WTC11 (cell line): ENCODE data around the gene VAV2. TPM values are rescaled to one million over a fixed set of nuclear protein-coding genes. Genes with fewer than 3 reads are reported as not detected.

ENCODE experiments used
- ATAC-seq: fragments of 200-7000 bp; cut with Tn5 transposase; 2 replicates; pipeline ENCODE4 v1.10.0; 2021; ENCODE audit warnings: mild to moderate bottlenecking, moderate library complexity
- CTCF ChIA-PET: fragments of 300-600 bp; sonication (Branson Sonifier 250); formaldehyde crosslinking; loops from one replicate; lab custom pipeline; 2021; ENCODE audit warnings: antibody characterized with exemption; lab: Charles Lee
- POLR2A ChIA-PET: fragments of 350-600 bp; sonication (Branson Sonifier 250); formaldehyde crosslinking; loops from one replicate; lab custom pipeline; 2021; ENCODE audit warnings: antibody characterized with exemption; lab: Charles Lee
- DNase-seq: peaks from one replicate; pipeline ENCODE4 v3.0.0; 2021; ENCODE audit warnings: low spot score
- H3K27ac Mint-ChIP-seq: 2 replicates; pipeline ENCODE4 v1.8.0; 2021; ENCODE audit warnings: mixed read lengths
- H3K27me3 Mint-ChIP-seq: 2 replicates; pipeline ENCODE4 v1.8.0; 2021; ENCODE audit warnings: low read depth, mild to moderate bottlenecking, moderate library complexity, mixed read lengths
- H3K36me3 Mint-ChIP-seq: 2 replicates; pipeline ENCODE4 v1.8.0; 2021; ENCODE audit warnings: mixed read lengths
- H3K4me1 Mint-ChIP-seq: 2 replicates; pipeline ENCODE4 v1.8.0; 2022; ENCODE audit warnings: mixed read lengths
- H3K4me3 Mint-ChIP-seq: 2 replicates; pipeline ENCODE4 v1.8.0; 2021; ENCODE audit warnings: mild to moderate bottlenecking, moderate library complexity, mixed read lengths
- H3K9me3 Mint-ChIP-seq: 2 replicates; pipeline ENCODE4 v1.8.0; 2021; ENCODE audit warnings: mixed read lengths
- ATF1 ChIP-seq: sonication (generic); formaldehyde crosslinking; IDR thresholded peaks from 2 replicates; pipeline ENCODE4 v1.8.1; 2023; ENCODE audit warnings: mild to moderate bottlenecking, moderate library complexity, missing genetic modification reagents
- ATF6 ChIP-seq: sonication (generic); formaldehyde crosslinking; IDR thresholded peaks from 2 replicates; pipeline ENCODE4 v1.8.1; 2023; ENCODE audit warnings: mild to moderate bottlenecking, missing genetic modification reagents
- CBFB ChIP-seq: sonication (generic); formaldehyde crosslinking; IDR thresholded peaks from 2 replicates; pipeline ENCODE4 v1.8.1; 2022; ENCODE audit warnings: mild to moderate bottlenecking, low read depth, missing genetic modification reagents
- ETV6 ChIP-seq: sonication (generic); formaldehyde crosslinking; IDR thresholded peaks from 2 replicates; pipeline ENCODE4 v1.8.1; 2022; ENCODE audit warnings: mild to moderate bottlenecking, missing genetic modification reagents
- FOXP1 ChIP-seq: sonication (generic); formaldehyde crosslinking; IDR thresholded peaks from 2 replicates; pipeline ENCODE4 v1.8.0; 2022; ENCODE audit warnings: missing genetic modification reagents, mild to moderate bottlenecking, moderate library complexity, borderline replicate concordance
- GABPB1 ChIP-seq: sonication (generic); formaldehyde crosslinking; IDR thresholded peaks from 2 replicates; pipeline ENCODE4 v1.8.1; 2023; ENCODE audit warnings: mild to moderate bottlenecking, missing genetic modification reagents
- KAT7 ChIP-seq: sonication (generic); formaldehyde crosslinking; IDR thresholded peaks from 2 replicates; pipeline ENCODE4 v1.8.1; 2023; ENCODE audit warnings: missing genetic modification reagents, mild to moderate bottlenecking, borderline replicate concordance
- MXD4 ChIP-seq: fragments of 250-450 bp; sonication (Bioruptor Pico); IDR thresholded peaks from 2 replicates; pipeline ENCODE4 v1.8.0; 2021; ENCODE audit warnings: mild to moderate bottlenecking, moderate library complexity, borderline replicate concordance
- NFYB ChIP-seq: sonication (generic); formaldehyde crosslinking; conservative IDR thresholded peaks from 2 replicates; pipeline ENCODE4 v1.8.0; 2022; ENCODE audit warnings: low read depth, missing genetic modification reagents
- NR3C1 ChIP-seq: sonication (generic); formaldehyde crosslinking; conservative IDR thresholded peaks from 2 replicates; pipeline ENCODE4 v1.8.1; 2023; ENCODE audit warnings: low read depth, mild to moderate bottlenecking, missing genetic modification reagents
- OVOL2 ChIP-seq: fragments of 250-450 bp; sonication (Bioruptor Pico); IDR thresholded peaks from 2 replicates; pipeline ENCODE4 v1.9.0; 2021; ENCODE audit warnings: mild to moderate bottlenecking, borderline replicate concordance
- SMAD4 ChIP-seq: sonication (generic); formaldehyde crosslinking; IDR thresholded peaks from 2 replicates; pipeline ENCODE4 v1.8.0; 2022; ENCODE audit warnings: mild to moderate bottlenecking, missing genetic modification reagents
- SOX15 ChIP-seq: fragments of 250-450 bp; sonication (Bioruptor Pico); IDR thresholded peaks from 2 replicates; pipeline ENCODE4 v1.9.0; 2021; ENCODE audit warnings: mild to moderate bottlenecking
- ZNF416 ChIP-seq: fragments of 250-450 bp; sonication (Bioruptor Pico); IDR thresholded peaks from 2 replicates; pipeline ENCODE4 v1.9.0; 2021; ENCODE audit warnings: mild to moderate bottlenecking, inconsistent platforms
- total RNA-seq: library from RNA; stranded (reverse); gene quantifications from 3 replicates; pipeline ENCODE4 v1.2.3, GENCODE V29; 2021
- TF ChIP-seq, protein P1 (sequence below): sonication (generic); formaldehyde crosslinking; conservative IDR thresholded peaks from 2 replicates; pipeline ENCODE4 v1.8.1; 2022; ENCODE audit warnings: mild to moderate bottlenecking, missing genetic modification reagents
- TF ChIP-seq, protein P2 (sequence below): sonication (generic); formaldehyde crosslinking; IDR thresholded peaks from 2 replicates; pipeline ENCODE4 v1.8.1; 2022; ENCODE audit warnings: low read depth, missing genetic modification reagents, borderline replicate concordance
- TF ChIP-seq, protein P3 (sequence below): fragments of 250-450 bp; sonication (Bioruptor Pico); IDR thresholded peaks from 2 replicates; pipeline ENCODE4 v1.9.0; 2021; ENCODE audit warnings: mild to moderate bottlenecking, borderline replicate concordance
- TF ChIP-seq, protein P4 (sequence below): sonication (generic); formaldehyde crosslinking; IDR thresholded peaks from 2 replicates; pipeline ENCODE4 v1.8.0; 2023; ENCODE audit warnings: missing genetic modification reagents

VAV2 gene
- total RNA-seq, 1 experiment from 2014 or later = 39.7 TPM

DNA sequence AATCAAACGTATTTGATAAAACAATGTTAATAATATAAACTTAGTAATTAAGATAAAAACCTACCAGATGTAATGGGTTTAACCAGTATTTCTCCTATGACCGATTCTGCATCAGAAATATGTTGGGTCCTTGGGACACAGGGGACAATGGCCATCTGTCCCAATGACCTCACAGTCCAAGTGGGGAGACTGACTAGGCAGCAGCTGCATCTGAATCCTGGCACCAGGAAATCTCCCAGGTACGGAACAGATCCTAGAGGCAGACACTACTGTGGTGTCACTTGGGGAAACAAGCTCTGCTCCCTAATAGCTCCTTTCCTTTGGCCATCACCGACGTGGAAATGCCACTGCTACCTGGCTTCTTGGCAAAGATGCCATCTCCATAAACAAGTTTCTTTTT lies 172.2 kb downstream of the VAV2 start:
- no peak overlapping the region; the same call in 1 of the 2 replicates for H3K27ac Mint-ChIP-seq
- TF ChIP-seq, protein P1, sequence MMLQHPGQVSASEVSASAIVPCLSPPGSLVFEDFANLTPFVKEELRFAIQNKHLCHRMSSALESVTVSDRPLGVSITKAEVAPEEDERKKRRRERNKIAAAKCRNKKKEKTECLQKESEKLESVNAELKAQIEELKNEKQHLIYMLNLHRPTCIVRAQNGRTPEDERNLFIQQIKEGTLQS (CRISPR knock-in tag) = no peak
- TF ChIP-seq SOX15 (CRISPR knock-in tag) (no peak), FOXP1 (CRISPR knock-in tag) (no peak), OVOL2 (CRISPR knock-in tag) (no peak), NFYB (CRISPR knock-in tag) (no peak), GABPB1 (CRISPR knock-in tag) (no peak), KAT7 (CRISPR knock-in tag) (no peak), MXD4 (CRISPR knock-in tag) (no peak), NR3C1 (CRISPR knock-in tag) (no peak)
- TF ChIP-seq, protein P2, sequence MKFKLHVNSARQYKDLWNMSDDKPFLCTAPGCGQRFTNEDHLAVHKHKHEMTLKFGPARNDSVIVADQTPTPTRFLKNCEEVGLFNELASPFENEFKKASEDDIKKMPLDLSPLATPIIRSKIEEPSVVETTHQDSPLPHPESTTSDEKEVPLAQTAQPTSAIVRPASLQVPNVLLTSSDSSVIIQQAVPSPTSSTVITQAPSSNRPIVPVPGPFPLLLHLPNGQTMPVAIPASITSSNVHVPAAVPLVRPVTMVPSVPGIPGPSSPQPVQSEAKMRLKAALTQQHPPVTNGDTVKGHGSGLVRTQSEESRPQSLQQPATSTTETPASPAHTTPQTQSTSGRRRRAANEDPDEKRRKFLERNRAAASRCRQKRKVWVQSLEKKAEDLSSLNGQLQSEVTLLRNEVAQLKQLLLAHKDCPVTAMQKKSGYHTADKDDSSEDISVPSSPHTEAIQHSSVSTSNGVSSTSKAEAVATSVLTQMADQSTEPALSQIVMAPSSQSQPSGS (CRISPR knock-in tag) = no peak
- TF ChIP-seq, protein P3, sequence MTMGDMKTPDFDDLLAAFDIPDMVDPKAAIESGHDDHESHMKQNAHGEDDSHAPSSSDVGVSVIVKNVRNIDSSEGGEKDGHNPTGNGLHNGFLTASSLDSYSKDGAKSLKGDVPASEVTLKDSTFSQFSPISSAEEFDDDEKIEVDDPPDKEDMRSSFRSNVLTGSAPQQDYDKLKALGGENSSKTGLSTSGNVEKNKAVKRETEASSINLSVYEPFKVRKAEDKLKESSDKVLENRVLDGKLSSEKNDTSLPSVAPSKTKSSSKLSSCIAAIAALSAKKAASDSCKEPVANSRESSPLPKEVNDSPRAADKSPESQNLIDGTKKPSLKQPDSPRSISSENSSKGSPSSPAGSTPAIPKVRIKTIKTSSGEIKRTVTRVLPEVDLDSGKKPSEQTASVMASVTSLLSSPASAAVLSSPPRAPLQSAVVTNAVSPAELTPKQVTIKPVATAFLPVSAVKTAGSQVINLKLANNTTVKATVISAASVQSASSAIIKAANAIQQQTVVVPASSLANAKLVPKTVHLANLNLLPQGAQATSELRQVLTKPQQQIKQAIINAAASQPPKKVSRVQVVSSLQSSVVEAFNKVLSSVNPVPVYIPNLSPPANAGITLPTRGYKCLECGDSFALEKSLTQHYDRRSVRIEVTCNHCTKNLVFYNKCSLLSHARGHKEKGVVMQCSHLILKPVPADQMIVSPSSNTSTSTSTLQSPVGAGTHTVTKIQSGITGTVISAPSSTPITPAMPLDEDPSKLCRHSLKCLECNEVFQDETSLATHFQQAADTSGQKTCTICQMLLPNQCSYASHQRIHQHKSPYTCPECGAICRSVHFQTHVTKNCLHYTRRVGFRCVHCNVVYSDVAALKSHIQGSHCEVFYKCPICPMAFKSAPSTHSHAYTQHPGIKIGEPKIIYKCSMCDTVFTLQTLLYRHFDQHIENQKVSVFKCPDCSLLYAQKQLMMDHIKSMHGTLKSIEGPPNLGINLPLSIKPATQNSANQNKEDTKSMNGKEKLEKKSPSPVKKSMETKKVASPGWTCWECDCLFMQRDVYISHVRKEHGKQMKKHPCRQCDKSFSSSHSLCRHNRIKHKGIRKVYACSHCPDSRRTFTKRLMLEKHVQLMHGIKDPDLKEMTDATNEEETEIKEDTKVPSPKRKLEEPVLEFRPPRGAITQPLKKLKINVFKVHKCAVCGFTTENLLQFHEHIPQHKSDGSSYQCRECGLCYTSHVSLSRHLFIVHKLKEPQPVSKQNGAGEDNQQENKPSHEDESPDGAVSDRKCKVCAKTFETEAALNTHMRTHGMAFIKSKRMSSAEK (CRISPR knock-in tag) = no peak
- CTCF ChIA-PET = no interaction called here
- peaks cover 28% of the 10 kb centered on the region for H3K4me1 Mint-ChIP-seq
- ATAC-seq (no peak), DNase-seq (no peak)
- no peaks in the 10 kb centered on the region for H3K36me3 Mint-ChIP-seq
- POLR2A ChIA-PET = interaction anchor here (0.7 kb wide), 1 partner anchor 503 kb away, joined by 3 read pairs; no protein-coding TSS in a partner anchor
- no peaks in the 10 kb centered on the region for H3K9me3 Mint-ChIP-seq
- no peak overlapping the region for H3K4me3 Mint-ChIP-seq
- H3K27me3 Mint-ChIP-seq = no peaks in the 10 kb centered on the region

DNA sequence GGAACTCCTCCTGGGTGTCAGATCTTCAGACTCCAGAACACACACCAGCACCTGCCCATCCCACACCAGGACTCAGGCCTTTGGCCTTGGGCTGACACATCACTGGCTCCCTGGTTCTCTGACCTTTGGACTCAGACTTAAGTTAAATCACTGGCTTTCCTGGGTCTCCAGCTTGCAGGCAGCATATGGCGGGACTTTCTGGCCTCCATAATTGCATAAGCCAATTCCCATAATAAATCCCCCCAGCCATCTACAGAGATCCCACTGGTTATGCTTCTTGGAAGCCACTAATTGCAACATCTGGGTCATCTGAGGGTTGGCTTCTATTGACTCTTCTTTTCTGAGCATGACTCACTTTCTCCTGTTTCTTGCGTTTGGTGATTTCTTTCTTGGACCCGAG lies 173.7 kb downstream of the VAV2 start:
- ChIA-PET POLR2A (no interaction called here), CTCF (no interaction called here)
- TF ChIP-seq, protein P4, sequence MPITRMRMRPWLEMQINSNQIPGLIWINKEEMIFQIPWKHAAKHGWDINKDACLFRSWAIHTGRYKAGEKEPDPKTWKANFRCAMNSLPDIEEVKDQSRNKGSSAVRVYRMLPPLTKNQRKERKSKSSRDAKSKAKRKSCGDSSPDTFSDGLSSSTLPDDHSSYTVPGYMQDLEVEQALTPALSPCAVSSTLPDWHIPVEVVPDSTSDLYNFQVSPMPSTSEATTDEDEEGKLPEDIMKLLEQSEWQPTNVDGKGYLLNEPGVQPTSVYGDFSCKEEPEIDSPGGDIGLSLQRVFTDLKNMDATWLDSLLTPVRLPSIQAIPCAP (CRISPR knock-in tag) = no peak
- TF ChIP-seq ZNF416 (CRISPR knock-in tag) = no peak
- TF ChIP-seq ETV6 (CRISPR knock-in tag) = no peak
- TF ChIP-seq CBFB (CRISPR knock-in tag) = no peak
- TF ChIP-seq SMAD4 (CRISPR knock-in tag) = no peak
- TF ChIP-seq ATF1 (CRISPR knock-in tag) = no peak
- TF ChIP-seq ATF6 (CRISPR knock-in tag) = no peak
- Mint-ChIP-seq H3K36me3 (no peaks in the 10 kb centered on the region), H3K27ac (peak overlapping the region; percentile 21; the same call in 1 of the 2 replicates), H3K4me1 (peaks cover 13% of the 10 kb centered on the region), H3K4me3 (no peak overlapping the region), H3K27me3 (no peaks in the 10 kb centered on the region), H3K9me3 (no peaks in the 10 kb centered on the region)
- no peak for DNase-seq
- no peak for ATAC-seq
